ENCODE measurements around the gene MGAT3. TPM values are rescaled to one million over a fixed set of nuclear protein-coding genes. Genes with fewer than 3 reads are reported as not detected.

The MGAT3 gene
- total and polyA plus RNA-seq, 2 of the 8 experiments (the other 6 are each of a cell fraction or from before 2014, with no cell fraction given): 4.3 to 9.2 TPM

- Histone ChIP-seq H3K18ac (ENCODE audit: extremely low read depth, low read length) (no peak overlapping the region), H4K8ac (ENCODE audit: extremely low read depth, insufficient read depth, low read length) (no peak overlapping the region), H2AFZ (ENCODE audit: low read length) (no peak overlapping the region), H2BK120ac (replicated peaks; ENCODE audit: low read depth, low read length) (no peak overlapping the region), H3K36me3 (ENCODE audit: control insufficient read depth in 2 of 4, insufficient read depth in 4 of 4, low read length in 3 of 4) (peaks cover 2 to 30% (median 11%) of the 10 kb centered on the region in 4 experiments; a peak in 6 of 8 replicates), H3K4ac (replicated peaks; ENCODE audit: insufficient read length, low read depth, low read length) (no peak overlapping the region), H4K20me1 (replicated peaks in 1 of 2; ENCODE audit: control insufficient read depth in 1 of 2, insufficient read depth in 2 of 2, low read length in 2 of 2) (peaks cover 0 to 2% of the 10 kb centered on the region in 2 experiments), H3K56ac (replicated peaks; ENCODE audit: insufficient read length, low read depth, low read length) (no peak overlapping the region), H4K91ac (replicated peaks; ENCODE audit: insufficient read length, low read length) (no peak overlapping the region), H3K27ac (ENCODE audit: low read depth, low read length) (no peak overlapping the region), H3K23ac (ENCODE audit: insufficient read length) (no peak overlapping the region), H2BK20ac (ENCODE audit: low read length) (no peak overlapping the region), H3K9me3 (ENCODE audit: insufficient read depth in 2 of 2, low read depth in 1 of 2, low read length in 1 of 2) (no peaks in the 10 kb centered on the region), H2BK12ac (ENCODE audit: low read depth, low read length) (no peak overlapping the region), H2BK5ac (ENCODE audit: low read depth, low read length) (no peak overlapping the region), H3K9ac (replicated peaks in 1 of 4; ENCODE audit: extremely low read depth in 1 of 4, low read depth in 3 of 4, low read length in 3 of 4) (no peak overlapping the region), H4K5ac (ENCODE audit: insufficient read length, low read depth, low read length) (no peak overlapping the region), H2BK15ac (ENCODE audit: low read length) (no peak overlapping the region), H3K79me2 (ENCODE audit: control insufficient read depth in 1 of 2, insufficient read depth in 2 of 2, low read length in 2 of 2) (no peaks in the 10 kb centered on the region), H3K14ac (ENCODE audit: insufficient read length) (no peak overlapping the region), H3K4me1 (replicated peaks in 1 of 4; ENCODE audit: control insufficient read depth in 3 of 4, insufficient read depth in 4 of 4, low read length in 3 of 4) (no peaks in the 10 kb centered on the region), H3K4me2 (ENCODE audit: insufficient read depth in 1 of 2, low read depth in 2 of 2, low read length in 2 of 2) (no peak overlapping the region), H3K23me2 (ENCODE audit: low read depth, low read length) (no peaks in the 10 kb centered on the region), H2AK5ac (ENCODE audit: low read depth, low read length) (no peak overlapping the region), H3K4me3 (ENCODE audit: extremely low read depth in 1 of 4, insufficient read depth in 2 of 4, low read depth in 3 of 4, low read length in 4 of 4) (no peak overlapping the region), H3K79me1 (ENCODE audit: low read depth, low read length) (no peaks in the 10 kb centered on the region), H3K27me3 (replicated peaks in 1 of 4; ENCODE audit: control insufficient read depth in 3 of 4, extremely low read depth in 1 of 4, insufficient read depth in 3 of 4, low read length in 3 of 4) (no peaks in the 10 kb centered on the region)
- FAIRE-seq (no peak), DNase-seq (ENCODE audit: low read depth in 1 of 2, low spot score in 2 of 2) (no peak)
- 91% methylated on average over 16 of the region's 16 CpGs; no CpG with 5 or more reads in 1 of the 2 experiments for WGBS, 2 experiments (ENCODE audit: extremely low coverage in 1 of 2, insufficient coverage in 1 of 2, insufficient read length in 1 of 2, insufficient replicate concordance in 2 of 2, low coverage in 1 of 2, low lambda C conversion rate in 2 of 2, missing lambda C conversion rate in 1 of 2)
- ChIA-PET CTCF (ENCODE audit: partially characterized antibody) (interaction anchor here (0.7 to 2.3 kb wide), 6 partner anchors 13 to 114 kb away, joined by 3 to 9 read pairs (median 4); no protein-coding TSS in a partner anchor), POLR2A (ENCODE audit: partially characterized antibody) (interaction anchor here (1.2 to 1.8 kb wide), 2 partner anchors 11 to 96 kb away, joined by 4 to 5 read pairs; partner anchors contain the start of gene RPL3)
- TF ChIP-seq YY1 (IDR thresholded peaks at IDR 0.05; ENCODE audit: low read depth, low read length): no peak
- no peak for TF ChIP-seq SUZ12 (IDR thresholded peaks at IDR 0.05; ENCODE audit: low read length)
- TF ChIP-seq RBBP5 (IDR thresholded peaks at IDR 0.05; ENCODE audit: borderline replicate concordance, low read depth, low read length): no peak
Measured at GRCh38 chr22:39415506-39415905, 41.3 kb upstream of the MGAT3 start.

All from H1 (cell line).